Middle frontal gyrus (tissue), 1 donor: ENCODE data around the gene CDC123.
"Not testable (repeated sequence)": the region's sequence is repeated elsewhere in the genome, so short reads cannot be mapped to it uniquely, and the experiment has no call there.

Experiments used
- DNase-seq: peaks from one replicate; pipeline ENCODE4 v3.0.0-alpha.2; 2015; ENCODE audit warnings: low spot score; ENCODE audit errors: extremely low spot score

The CDC123 gene

GRCh38 chr10:12235116-12235694 is 39.2 kb downstream of the CDC123 start:
- DNase-seq, result no peak

GRCh38 chr10:12235796-12236195 is 39.8 kb downstream of the CDC123 start:
- no peak for DNase-seq

GRCh38 chr10:12237265-12238220 is 41.6 kb downstream of the CDC123 start:
- no peak for DNase-seq

GRCh38 chr10:12238821-12239220 is 42.8 kb downstream of the CDC123 start:
- no peak for DNase-seq

DNA sequence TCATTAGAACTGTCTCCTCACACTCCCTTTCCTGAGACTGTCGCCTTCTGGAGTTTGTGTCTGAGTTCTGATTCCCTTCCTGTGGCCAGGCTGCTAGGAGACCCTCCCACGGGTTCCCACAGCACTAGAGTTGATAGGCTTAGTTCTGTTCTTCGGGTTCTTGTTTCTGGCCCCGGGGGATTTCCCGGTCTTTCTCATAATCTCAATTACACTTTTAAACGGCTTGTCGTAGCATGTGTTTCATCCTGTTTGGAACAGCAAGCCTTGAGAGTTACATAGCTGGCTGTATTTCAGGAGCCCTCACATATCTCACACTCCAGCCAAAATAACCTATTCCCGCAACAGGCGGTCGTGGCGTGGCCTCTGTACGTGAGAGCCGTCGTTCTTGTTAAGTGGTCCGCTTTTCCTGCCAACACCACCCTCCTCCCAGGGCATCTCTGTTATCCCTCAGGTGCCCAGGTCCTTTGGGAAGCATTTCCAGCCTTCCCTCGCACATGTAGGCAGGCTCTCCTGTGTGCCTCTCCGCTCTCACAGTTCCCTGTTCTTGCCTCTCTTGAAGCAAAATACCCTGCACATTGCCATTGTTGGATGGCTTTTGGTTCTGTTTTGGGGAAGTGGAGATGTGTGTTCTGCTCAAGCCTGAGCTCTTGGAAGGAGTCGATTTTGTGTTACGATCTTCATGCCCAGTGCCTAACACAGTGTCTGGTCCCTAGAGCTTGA is 46.0 kb downstream of the CDC123 start:
- DNase-seq, result no peak

- DNase-seq, result no peak
Observed at GRCh38 chr10:12243864-12244620, 48.1 kb downstream of the CDC123 start.

GRCh38 chr10:12250181-12250580 is 54.2 kb downstream of the CDC123 start:
- DNase-seq, result no peak

DNA sequence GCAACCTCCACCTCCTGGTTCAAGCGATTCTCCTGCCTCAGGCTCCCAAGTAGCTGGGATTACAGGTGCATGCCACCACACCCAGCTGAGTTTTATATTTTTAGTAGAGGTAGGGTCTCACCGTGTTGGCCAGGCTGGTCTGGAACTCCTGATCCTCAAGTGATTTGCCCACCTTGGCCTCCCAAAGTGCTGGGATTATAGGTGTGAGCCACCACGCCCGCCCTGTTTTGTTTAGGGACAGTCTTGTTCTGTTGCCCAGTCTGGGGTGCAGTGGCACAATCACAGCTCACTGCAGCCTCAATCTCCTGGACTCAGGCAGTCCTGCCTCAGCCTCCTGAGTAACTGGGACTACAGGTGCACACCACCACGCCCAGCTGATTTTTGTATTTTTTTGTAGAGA is 54.7 kb downstream of the CDC123 start:
- not testable (repeated sequence) for DNase-seq

DNA sequence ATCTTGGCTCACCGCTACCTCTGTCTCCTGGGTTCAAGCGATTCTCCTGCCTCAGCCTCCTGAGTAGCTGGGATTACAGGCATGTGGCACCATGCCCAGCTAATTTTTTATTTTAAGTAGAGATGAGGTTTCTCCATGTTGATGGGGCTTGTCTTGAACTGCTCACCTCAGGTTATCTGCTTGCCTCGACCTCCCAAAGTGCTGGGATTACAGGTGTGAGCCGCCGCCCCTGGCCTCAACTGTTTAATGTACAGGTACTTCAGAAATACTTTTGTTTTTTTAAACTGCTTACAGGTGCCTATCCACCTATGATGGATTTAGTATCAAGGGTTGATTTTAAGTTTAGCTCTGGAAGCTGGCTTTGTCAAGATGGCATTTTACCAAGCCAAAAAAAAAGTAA is 55.6 kb downstream of the CDC123 start:
- DNase-seq, result no peak

- no peak for DNase-seq
Observed at GRCh38 chr10:12252882-12253546, 57.0 kb downstream of the CDC123 start.

DNA sequence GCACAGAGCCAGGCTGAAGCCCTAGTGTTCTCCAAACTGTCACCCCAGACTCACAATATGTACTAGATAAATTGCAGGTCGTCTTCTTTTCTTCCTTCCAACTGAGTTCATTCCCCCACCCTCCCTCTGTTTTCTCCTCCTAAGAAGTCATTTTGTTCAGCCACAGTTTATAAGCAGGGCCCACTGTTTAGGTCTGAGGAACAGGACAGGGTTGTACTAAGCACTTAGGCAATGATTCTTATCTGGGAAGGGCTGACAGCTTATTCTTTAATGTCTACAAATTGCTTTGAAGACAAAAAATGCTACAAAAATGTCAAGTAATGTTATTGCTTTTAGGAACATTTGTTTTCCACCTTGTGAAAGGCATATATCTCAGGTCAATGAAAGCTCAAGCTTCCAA is 59.1 kb downstream of the CDC123 start:
- DNase-seq, result no peak

DNA sequence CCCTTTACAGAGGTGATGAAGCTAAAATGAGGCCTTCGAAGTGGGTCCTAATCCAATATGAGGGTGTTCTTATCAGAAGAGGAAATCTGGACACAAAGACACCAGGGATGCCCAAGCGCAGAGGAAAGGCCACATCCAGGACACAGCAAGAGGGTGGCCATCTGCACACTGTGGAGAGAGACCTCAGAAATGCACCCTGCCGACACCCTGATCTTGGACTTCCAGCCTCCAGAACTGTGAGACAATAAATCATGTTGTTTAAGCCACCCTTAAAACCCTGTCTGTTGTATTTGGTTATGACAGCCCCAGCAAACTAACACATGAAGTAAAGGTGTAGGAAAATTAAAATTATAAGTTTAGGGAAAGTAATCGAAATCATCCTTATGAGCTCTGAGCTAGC is 64.0 kb downstream of the CDC123 start:
- no peak for DNase-seq

- no peak for DNase-seq
Observed at GRCh38 chr10:12262278-12262981, 66.4 kb downstream of the CDC123 start.

DNA sequence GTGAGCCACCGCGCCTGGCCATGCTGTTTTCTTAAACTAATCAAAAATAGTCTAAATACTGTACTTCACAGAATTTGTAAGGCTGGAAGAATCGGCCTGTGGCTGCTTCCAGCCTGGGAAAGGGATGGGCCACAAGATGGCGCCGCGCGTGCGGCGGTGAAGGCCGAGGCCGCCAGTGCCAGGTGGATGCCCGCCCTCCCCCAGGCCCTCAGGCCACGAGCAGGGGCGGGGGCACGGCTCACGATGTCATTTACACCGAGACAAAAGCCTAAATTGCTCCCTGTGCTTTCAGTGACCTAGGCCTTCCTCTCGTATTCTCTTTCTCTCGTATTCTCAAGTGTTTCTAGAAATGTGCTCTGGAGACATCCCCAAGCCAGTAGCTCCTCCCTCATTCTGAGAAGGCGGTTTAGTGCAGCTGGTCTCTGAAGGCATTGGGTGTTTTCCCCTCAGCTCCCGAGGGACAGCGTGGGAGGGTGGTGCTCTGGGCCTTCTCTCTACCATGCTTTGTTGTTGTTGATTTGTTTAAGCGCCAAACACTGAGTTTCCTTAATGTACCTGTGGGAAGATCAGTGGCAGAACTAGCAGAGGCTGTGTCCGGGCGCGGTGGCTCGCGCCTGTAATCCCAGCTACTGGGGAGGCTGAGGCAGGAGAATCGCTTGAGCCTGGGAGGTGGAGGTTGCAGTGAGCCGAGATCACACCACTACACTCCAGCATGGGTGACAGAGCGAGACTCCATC is 68.4 kb downstream of the CDC123 start:
- peak; percentile 31 for DNase-seq

DNA sequence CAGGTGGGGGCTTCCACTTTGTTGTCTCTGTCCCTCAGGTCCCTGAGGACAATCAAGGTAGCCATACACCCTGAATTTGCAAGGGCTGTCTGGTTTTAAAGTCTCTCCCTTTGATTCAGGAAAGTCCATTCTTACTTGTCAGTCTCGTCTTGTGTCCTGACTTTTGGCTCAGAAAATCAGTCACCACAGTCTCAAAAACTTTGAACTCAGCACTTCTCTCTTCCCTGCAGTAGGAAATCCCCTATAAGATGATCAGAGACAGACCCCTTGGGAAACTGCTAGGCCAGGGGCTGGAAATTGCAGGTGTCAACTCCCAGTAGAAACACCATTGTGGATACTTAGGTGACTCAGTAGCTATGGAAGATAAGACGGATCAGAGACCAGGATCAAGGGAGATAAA is 73.1 kb downstream of the CDC123 start:
- DNase-seq, result no peak

GRCh38 chr10:12271210-12271540 is 75.2 kb downstream of the CDC123 start:
- no peak for DNase-seq

DNA sequence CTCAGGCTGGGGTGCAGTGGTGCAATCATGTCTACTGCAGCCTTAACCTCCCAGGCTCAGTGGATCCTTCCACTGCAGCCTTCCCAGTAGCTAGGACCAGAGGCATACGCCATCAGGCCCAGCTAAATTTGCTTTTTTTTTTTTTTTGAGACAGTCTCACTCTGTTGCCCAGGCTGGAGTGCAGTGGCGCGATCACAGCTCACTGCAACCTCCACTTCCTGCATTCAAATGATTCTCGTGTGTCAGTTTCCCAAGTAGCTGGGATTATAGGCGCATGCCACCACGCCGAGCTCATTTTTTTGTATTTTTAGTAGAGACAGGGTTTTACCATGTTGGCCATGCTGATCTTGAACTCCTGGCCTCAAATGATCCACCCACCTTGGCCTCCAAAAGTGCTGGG is 81.9 kb downstream of the CDC123 start:
- DNase-seq, result not testable (repeated sequence)

DNA sequence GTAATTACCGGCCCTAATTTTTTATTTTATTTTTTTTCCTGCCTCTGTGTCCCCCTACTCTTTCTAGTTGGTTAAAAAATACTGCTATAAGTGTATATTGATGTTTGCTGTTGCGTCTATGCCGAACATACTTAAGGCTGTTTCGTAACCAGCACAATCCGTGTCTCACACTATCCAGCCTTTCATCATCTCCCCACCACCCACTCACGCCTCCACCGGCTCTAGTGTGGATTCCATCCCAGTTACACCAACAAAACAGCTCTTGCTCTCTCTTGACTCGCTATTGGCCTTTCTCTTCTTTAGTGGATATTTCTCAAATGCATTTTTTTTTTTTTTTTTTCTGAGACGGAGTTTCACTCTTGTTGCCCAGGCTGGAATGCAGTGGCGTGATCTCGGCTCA is 83.3 kb downstream of the CDC123 start:
- peak; percentile 4 for DNase-seq

- DNase-seq, result no peak
Observed at GRCh38 chr10:12287772-12288171, 91.8 kb downstream of the CDC123 start.

- not testable (repeated sequence) for DNase-seq
Observed at GRCh38 chr10:12297784-12298183, 101.8 kb downstream of the CDC123 start.
